A549 (cell line): ENCODE results near the gene ARHGDIB. TPM values are rescaled to one million over a fixed set of nuclear protein-coding genes. Genes with fewer than 3 reads are reported as not detected.

Source experiments
- ATAC-seq, 2 experiments: fragments of 200-7000 bp in 1 of 2; fragments of >200 bp in 1 of 2; cut with Nextera tagmentation in 1 of 2; cut with Tn5 transposase in 1 of 2; 3 replicates each; pipeline versions ENCODE4 v1.8.0 to v1.9.1; 2018 to 2020; ENCODE audit warnings: mild to moderate bottlenecking in 1 of 2, moderate library complexity in 1 of 2
- CTCF ChIA-PET: fragments of 300-600 bp; sonication (Branson Sonifier 250); formaldehyde crosslinking; extraction: SDS; loops from one replicate; lab custom pipeline; 2021; ENCODE audit warnings: antibody characterized with exemption, inconsistent platforms; lab: Yijun Ruan, JAX
- POLR2A ChIA-PET: fragments of 350-600 bp; formaldehyde crosslinking; extraction: SDS; loops from one replicate; lab custom pipeline; 2021; ENCODE audit warnings: antibody characterized with exemption, inconsistent platforms; lab: Yijun Ruan, JAX
- DNase-seq, 2 experiments: peaks; one replicate each; pipeline versions ENCODE4 v3.0.0 to v3.0.0-alpha.2; 2011 to 2016; ENCODE audit warnings: low read depth in 1 of 2, low spot score in 1 of 2
- FAIRE-seq: peaks from 2 replicates; lab custom pipeline; 2011; peaks lifted over from hg19 to GRCh38; lab: Jason Lieb, UNC
- H3K27ac ChIP-seq, 2 experiments: fragments of >200 bp; sonication (Bioruptor Twin); formaldehyde crosslinking; 3 replicates each; pipeline ENCODE4 v1.5.1; 2016 to 2017
- H3K4me1 ChIP-seq: fragments of >200 bp; sonication (Bioruptor Twin); formaldehyde crosslinking; 3 replicates; pipeline ENCODE4 v1.6.1; 2016
- H3K4me2 ChIP-seq: fragments of >200 bp; sonication (Bioruptor Twin); formaldehyde crosslinking; 3 replicates; pipeline ENCODE4 v1.6.1; 2016
- H3K4me3 ChIP-seq: fragments of >200 bp; sonication (Bioruptor Twin); formaldehyde crosslinking; 3 replicates; pipeline ENCODE4 v1.5.1; 2016
- H3K9me3 ChIP-seq: fragments of >200 bp; sonication (Bioruptor Twin); formaldehyde crosslinking; 3 replicates; pipeline ENCODE4 v1.6.1; 2016
- BHLHE40 ChIP-seq: IDR thresholded peaks from 2 replicates; pipeline ENCODE4 v1.6.1; 2012; ENCODE audit warnings: low read depth, low read length, inconsistent platforms
- CBX2 ChIP-seq: fragments of 200-600 bp; sonication (generic); IDR thresholded peaks from 2 replicates; pipeline ENCODE4 v1.6.1; 2016; ENCODE audit warnings: low read depth, mild to moderate bottlenecking, borderline replicate concordance
- CBX8 ChIP-seq: fragments of 200-600 bp; sonication (generic); IDR thresholded peaks from 2 replicates; pipeline ENCODE4 v1.6.1; 2016
- CHD4 ChIP-seq: fragments of 200-600 bp; sonication (generic); IDR thresholded peaks from 2 replicates; pipeline ENCODE4 v1.6.1; 2016; ENCODE audit warnings: antibody characterized with exemption, mild to moderate bottlenecking, borderline replicate concordance
- FOXS1 ChIP-seq: fragments of 250-450 bp; sonication (Bioruptor Pico); IDR thresholded peaks from 2 replicates; pipeline ENCODE4 v1.5.0; 2020; ENCODE audit warnings: mild to moderate bottlenecking, moderate library complexity
- HOXB13 ChIP-seq: fragments of 250-450 bp; sonication (Bioruptor Pico); IDR thresholded peaks from 2 replicates; pipeline ENCODE4 v1.5.0; 2020; ENCODE audit warnings: low read depth, mild to moderate bottlenecking, moderate library complexity
- HOXB5 ChIP-seq: fragments of 250-450 bp; sonication (Bioruptor Pico); IDR thresholded peaks from 2 replicates; pipeline ENCODE4 v1.5.0; 2020; ENCODE audit warnings: mild to moderate bottlenecking, moderate library complexity
- JUN ChIP-seq, 2 experiments: fragments of >200 bp; sonication (Bioruptor Twin); formaldehyde crosslinking; IDR thresholded peaks; 2 replicates in 1 of 2; 3 replicates in 1 of 2; pipeline ENCODE4 v1.6.1; 2016 to 2017
- JUNB ChIP-seq: fragments of >200 bp; sonication (Bioruptor Twin); formaldehyde crosslinking; IDR thresholded peaks from 2 replicates; pipeline ENCODE4 v1.6.1; 2016
- KDM1A ChIP-seq: fragments of 200-600 bp; sonication (generic); IDR thresholded peaks from 2 replicates; pipeline ENCODE4 v1.6.1; 2016; ENCODE audit warnings: low read depth, mild to moderate bottlenecking
- KDM5A ChIP-seq: fragments of 200-600 bp; sonication (generic); IDR thresholded peaks from 2 replicates; pipeline ENCODE4 v1.6.1; 2016; ENCODE audit warnings: antibody characterized with exemption, mild to moderate bottlenecking
- NPAS2 ChIP-seq: fragments of 250-450 bp; sonication (Bioruptor Pico); IDR thresholded peaks from 2 replicates; pipeline ENCODE4 v1.8.0; 2022; ENCODE audit warnings: mild to moderate bottlenecking, moderate library complexity, borderline replicate concordance
- NR3C1 ChIP-seq: fragments of >200 bp; sonication (Bioruptor Twin); formaldehyde crosslinking; IDR thresholded peaks from 3 replicates; pipeline ENCODE4 v1.6.1; 2017
- POLR2A ChIP-seq: IDR thresholded peaks from 2 replicates; pipeline ENCODE4 v1.6.1; 2012; ENCODE audit warnings: mild to moderate bottlenecking, low read length
- POLR2AphosphoS2 ChIP-seq: conservative IDR thresholded peaks from 2 replicates; pipeline ENCODE4 v1.6.1; 2012; ENCODE audit warnings: low read length, improper control_type of control experiment, inconsistent platforms
- RNF2 ChIP-seq: fragments of 200-600 bp; sonication (generic); IDR thresholded peaks from 2 replicates; pipeline ENCODE4 v1.6.1; 2016; ENCODE audit warnings: low read depth, mild to moderate bottlenecking, antibody characterized with exemption, moderate library complexity, borderline replicate concordance
- SMC3 ChIP-seq: fragments of >200 bp; sonication (Bioruptor Twin); formaldehyde crosslinking; IDR thresholded peaks from 3 replicates; pipeline ENCODE4 v1.6.1; 2018; ENCODE audit warnings: inconsistent platforms
- TFCP2L1 ChIP-seq: fragments of 250-450 bp; sonication (Bioruptor Pico); IDR thresholded peaks from 2 replicates; pipeline ENCODE4 v1.5.0; 2021; ENCODE audit warnings: mild to moderate bottlenecking
- ZC3H11A ChIP-seq: fragments of 450-650 bp; IDR thresholded peaks from 2 replicates; pipeline ENCODE4 v1.6.1; 2014; ENCODE audit warnings: antibody characterized with exemption, mild to moderate bottlenecking
- ZNF302 ChIP-seq: fragments of 250-450 bp; sonication (Bioruptor Pico); IDR thresholded peaks from 2 replicates; pipeline ENCODE4 v1.9.0; 2021; ENCODE audit warnings: inconsistent platforms, mild to moderate bottlenecking, moderate library complexity
- WGBS: methylation state at CpG from one replicate; pipeline ENCODE4 v1.1.6; 2017; ENCODE audit errors: missing lambda C conversion rate; 5-methylcytosine and 5-hydroxymethylcytosine counted together
- polyA plus RNA-seq, 4 experiments: library from polyadenylated mRNA; depleted of rRNA in 3 of 4; stranded (reverse); fragments of >200 nt; fragmentation: RNase III in 1 of 4; extraction: RNeasy Plus Mini Kit Qiagen cat#74134 plus additional on column Dnase treatment in 1 of 4; gene quantifications; 2 replicates in 3 of 4; 3 replicates in 1 of 4; pipeline ENCODE4 v1.2.3, GENCODE V29; 2011 to 2017
- TF ChIP-seq, protein P1 (sequence below): fragments of 150-350 bp; IDR thresholded peaks from 2 replicates; pipeline ENCODE4 v1.6.1; 2014; ENCODE audit warnings: low read depth, mild to moderate bottlenecking, low read length
- TF ChIP-seq, protein P2 (sequence below): fragments of >200 bp; sonication (Bioruptor Twin); formaldehyde crosslinking; IDR thresholded peaks from 3 replicates; pipeline ENCODE4 v1.5.1; 2016
- TF ChIP-seq, protein P3 (sequence below): IDR thresholded peaks from 2 replicates; pipeline ENCODE4 v1.6.1; 2012

ARHGDIB gene
- polyA plus RNA-seq, 2 of the 4 experiments (the other 2 are of a cell fraction) = 0.84 to 3.5 TPM

DNA sequence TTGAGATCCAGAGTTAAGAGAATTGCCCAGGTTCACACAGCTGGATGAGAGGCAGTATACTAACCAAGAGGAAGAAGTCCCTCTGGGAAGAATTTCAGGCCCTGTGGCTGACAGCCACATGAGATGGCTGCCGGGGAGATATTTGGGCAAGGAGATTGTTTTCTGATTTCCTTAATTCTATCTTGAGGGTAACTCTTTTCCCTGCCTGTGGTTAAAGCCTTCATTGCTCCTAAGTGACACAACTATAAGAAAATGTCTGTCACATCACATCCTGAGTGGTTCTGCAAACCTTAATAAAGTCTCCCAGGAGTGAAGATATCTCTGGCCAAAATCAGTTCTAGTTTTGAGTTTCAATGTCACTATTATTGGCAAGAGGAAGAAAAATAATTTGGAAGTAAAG, 9.6 kb downstream of the ARHGDIB start:
- ChIA-PET CTCF (interaction anchor here (0.6 kb wide), 1 partner anchor 1110 kb away, joined by 3 read pairs; no protein-coding TSS in a partner anchor), POLR2A (no interaction called here)
- FAIRE-seq = no peak

DNA sequence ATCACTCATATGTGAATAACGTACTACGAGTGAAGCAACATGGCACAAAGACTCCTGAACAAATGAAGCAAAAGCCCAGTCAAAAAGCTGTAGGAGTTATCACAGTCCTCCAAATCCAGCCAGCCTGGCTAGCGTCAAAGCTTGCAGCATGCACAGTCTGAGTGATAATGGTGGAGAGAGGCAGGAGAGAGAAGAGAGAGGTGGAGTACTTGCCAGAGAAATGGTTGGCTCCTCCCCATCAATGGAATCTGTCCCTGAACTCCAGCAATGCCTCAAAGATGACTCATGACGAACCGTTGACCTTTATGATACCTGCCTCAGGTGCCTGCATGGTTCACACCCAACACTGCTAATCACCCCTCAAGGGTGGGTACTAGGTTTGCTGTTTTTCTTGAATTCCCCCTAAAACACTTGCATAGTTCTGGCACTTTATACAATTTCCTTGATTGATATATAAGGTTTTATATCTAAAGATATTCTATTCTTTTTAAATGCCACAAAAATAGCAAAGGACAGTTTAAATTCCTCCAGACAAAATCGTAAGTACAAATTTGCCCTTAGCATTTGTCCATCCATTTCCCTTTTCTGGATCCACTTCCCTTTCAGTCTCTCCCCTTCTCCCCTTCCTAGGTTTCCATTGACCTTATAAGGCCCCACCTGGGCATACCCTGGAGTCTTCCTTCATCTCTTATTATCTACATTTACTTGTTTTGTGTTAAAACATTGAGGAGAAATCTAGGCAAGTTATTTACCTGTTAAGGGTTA, 10.2 kb downstream of the ARHGDIB start:
- WGBS = 66% methylated on average over 6 of the region's 6 CpGs
- FAIRE-seq = no peak
- no peak for DNase-seq
- CTCF ChIA-PET = no interaction called here
- H3K4me3 ChIP-seq = no peak overlapping the region
- H3K9me3 ChIP-seq = no peaks in the 10 kb centered on the region
- no peak for ATAC-seq
- no peak overlapping the region; a peak in 1 of 6 replicates for H3K27ac ChIP-seq
- POLR2A ChIA-PET = no interaction called here
- H3K4me1 ChIP-seq = peaks cover 47% of the 10 kb centered on the region
- no peak overlapping the region; the same call in 2 of the 3 replicates for H3K4me2 ChIP-seq
- TF ChIP-seq FOXS1 (CRISPR knock-in tag) (no peak), RNF2 (no peak)

More for the DNA sequence above, 9.6 kb downstream of the ARHGDIB start:
- Histone ChIP-seq H3K27ac (peak overlapping the region in 1 of 2 experiments; percentile 58; a peak in 3 of 6 replicates), H3K9me3 (no peaks in the 10 kb centered on the region), H3K4me1 (peaks cover 41% of the 10 kb centered on the region), H3K4me3 (no peak overlapping the region), H3K4me2 (peak overlapping the region; percentile 53; the same call in 2 of the 3 replicates)
- 55% methylated on average over 1 of the region's 1 CpG for WGBS
- DNase-seq = no peak
- TF ChIP-seq POLR2A = no peak
- TF ChIP-seq, protein P1, sequence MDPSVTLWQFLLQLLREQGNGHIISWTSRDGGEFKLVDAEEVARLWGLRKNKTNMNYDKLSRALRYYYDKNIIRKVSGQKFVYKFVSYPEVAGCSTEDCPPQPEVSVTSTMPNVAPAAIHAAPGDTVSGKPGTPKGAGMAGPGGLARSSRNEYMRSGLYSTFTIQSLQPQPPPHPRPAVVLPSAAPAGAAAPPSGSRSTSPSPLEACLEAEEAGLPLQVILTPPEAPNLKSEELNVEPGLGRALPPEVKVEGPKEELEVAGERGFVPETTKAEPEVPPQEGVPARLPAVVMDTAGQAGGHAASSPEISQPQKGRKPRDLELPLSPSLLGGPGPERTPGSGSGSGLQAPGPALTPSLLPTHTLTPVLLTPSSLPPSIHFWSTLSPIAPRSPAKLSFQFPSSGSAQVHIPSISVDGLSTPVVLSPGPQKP = no peak
- no peak for TF ChIP-seq BHLHE40
- TF ChIP-seq JUNB = no peak
- TF ChIP-seq JUN (IDR thresholded peaks at IDR 0.05) = no peak
- TF ChIP-seq POLR2AphosphoS2 = no peak
- TF ChIP-seq CHD4 = no peak
- no peak for TF ChIP-seq KDM5A
- TF ChIP-seq HOXB13 (CRISPR knock-in tag) = no peak
- no peak for TF ChIP-seq ZC3H11A
- TF ChIP-seq CBX2 = no peak
- TF ChIP-seq, protein P2, sequence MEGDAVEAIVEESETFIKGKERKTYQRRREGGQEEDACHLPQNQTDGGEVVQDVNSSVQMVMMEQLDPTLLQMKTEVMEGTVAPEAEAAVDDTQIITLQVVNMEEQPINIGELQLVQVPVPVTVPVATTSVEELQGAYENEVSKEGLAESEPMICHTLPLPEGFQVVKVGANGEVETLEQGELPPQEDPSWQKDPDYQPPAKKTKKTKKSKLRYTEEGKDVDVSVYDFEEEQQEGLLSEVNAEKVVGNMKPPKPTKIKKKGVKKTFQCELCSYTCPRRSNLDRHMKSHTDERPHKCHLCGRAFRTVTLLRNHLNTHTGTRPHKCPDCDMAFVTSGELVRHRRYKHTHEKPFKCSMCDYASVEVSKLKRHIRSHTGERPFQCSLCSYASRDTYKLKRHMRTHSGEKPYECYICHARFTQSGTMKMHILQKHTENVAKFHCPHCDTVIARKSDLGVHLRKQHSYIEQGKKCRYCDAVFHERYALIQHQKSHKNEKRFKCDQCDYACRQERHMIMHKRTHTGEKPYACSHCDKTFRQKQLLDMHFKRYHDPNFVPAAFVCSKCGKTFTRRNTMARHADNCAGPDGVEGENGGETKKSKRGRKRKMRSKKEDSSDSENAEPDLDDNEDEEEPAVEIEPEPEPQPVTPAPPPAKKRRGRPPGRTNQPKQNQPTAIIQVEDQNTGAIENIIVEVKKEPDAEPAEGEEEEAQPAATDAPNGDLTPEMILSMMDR = no peak
- no peak for TF ChIP-seq KDM1A
- no peak for TF ChIP-seq NR3C1
- TF ChIP-seq, protein P3, sequence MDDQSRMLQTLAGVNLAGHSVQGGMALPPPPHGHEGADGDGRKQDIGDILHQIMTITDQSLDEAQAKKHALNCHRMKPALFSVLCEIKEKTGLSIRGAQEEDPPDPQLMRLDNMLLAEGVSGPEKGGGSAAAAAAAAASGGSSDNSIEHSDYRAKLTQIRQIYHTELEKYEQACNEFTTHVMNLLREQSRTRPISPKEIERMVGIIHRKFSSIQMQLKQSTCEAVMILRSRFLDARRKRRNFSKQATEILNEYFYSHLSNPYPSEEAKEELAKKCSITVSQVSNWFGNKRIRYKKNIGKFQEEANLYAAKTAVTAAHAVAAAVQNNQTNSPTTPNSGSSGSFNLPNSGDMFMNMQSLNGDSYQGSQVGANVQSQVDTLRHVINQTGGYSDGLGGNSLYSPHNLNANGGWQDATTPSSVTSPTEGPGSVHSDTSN = no peak
- no peak for TF ChIP-seq ZNF302
- no peak for TF ChIP-seq HOXB5 (CRISPR knock-in tag)
- TF ChIP-seq TFCP2L1 (CRISPR knock-in tag) = no peak
- TF ChIP-seq CBX8 = no peak
- no peak for ATAC-seq

DNA sequence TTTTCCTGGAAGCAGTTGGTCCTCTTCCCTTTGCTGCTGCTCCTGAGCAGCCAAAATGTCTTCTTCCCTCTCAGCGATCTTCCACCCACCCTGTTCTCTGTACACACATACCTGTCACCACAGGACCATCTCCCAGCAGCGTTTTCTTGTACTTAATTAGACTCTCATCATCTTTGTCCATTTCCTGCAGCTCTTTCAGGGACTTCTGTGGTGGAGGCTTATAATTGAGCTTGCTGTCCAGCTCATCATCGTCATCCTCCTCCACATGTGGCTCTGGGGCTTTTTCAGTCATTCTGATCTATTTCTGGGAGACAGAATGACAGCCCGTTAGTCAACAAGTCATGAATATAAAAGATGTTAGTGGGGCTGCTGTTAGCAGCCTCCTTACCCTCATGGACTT, 11.0 kb downstream of the ARHGDIB start:
- DNase-seq (no peak), ATAC-seq (no peak), FAIRE-seq (no peak)
- 69% methylated on average over 4 of the region's 4 CpGs for WGBS
- Histone ChIP-seq H3K4me2 (no peak overlapping the region), H3K4me3 (no peak overlapping the region), H3K9me3 (no peaks in the 10 kb centered on the region), H3K27ac (no peak overlapping the region), H3K4me1 (peaks cover 47% of the 10 kb centered on the region)
- POLR2A ChIA-PET = no interaction called here
- CTCF ChIA-PET = no interaction called here
- TF ChIP-seq NPAS2 (CRISPR knock-in tag) = no peak
- TF ChIP-seq SMC3 = no peak
- TF ChIP-seq CBX8 = no peak
- TF ChIP-seq TFCP2L1 (CRISPR knock-in tag) = no peak
- no peak for TF ChIP-seq FOXS1 (CRISPR knock-in tag)
